ENCODE measurements around the gene IRX4.

The IRX4 gene

GRCh38 chr5:1882337-1883119, at the start of gene IRX4:
Gene IRX4 (minus strand): TSS chr5:1882925. CDS start chr5:1882647, 278 bp downstream.
- DNase-seq (ENCODE audit: low read depth in 3 of 3): no peak

GRCh38 chr5:1931604-1932231, 49.0 kb upstream of the IRX4 start:
- DNase-seq (ENCODE audit: low read depth in 3 of 3): no peak

GRCh38 chr5:1930880-1931603, 48.3 kb upstream of the IRX4 start:
- no peak for DNase-seq (ENCODE audit: low read depth in 3 of 3)

GRCh38 chr5:1930501-1930879, 47.8 kb upstream of the IRX4 start:
- no peak for DNase-seq (ENCODE audit: low read depth in 3 of 3)

- no peak for DNase-seq (ENCODE audit: low read depth in 3 of 3)
These were observed 46.6 kb upstream of the IRX4 start for GRCh38 chr5:1929108-1929991.

GRCh38 chr5:1926471-1927341, 44.0 kb upstream of the IRX4 start:
- DNase-seq (ENCODE audit: low read depth in 3 of 3): no peak

- DNase-seq (ENCODE audit: low read depth in 3 of 3): no peak
These were observed 43.3 kb upstream of the IRX4 start for GRCh38 chr5:1926071-1926440.

- no peak for DNase-seq (ENCODE audit: low read depth in 3 of 3)
These were observed 42.7 kb upstream of the IRX4 start for GRCh38 chr5:1925111-1926070.

GRCh38 chr5:1923766-1924165, 41.0 kb upstream of the IRX4 start:
- no peak for DNase-seq (ENCODE audit: low read depth in 3 of 3)

GRCh38 chr5:1923341-1923740, 40.6 kb upstream of the IRX4 start:
- DNase-seq (ENCODE audit: low read depth in 3 of 3): no peak

- DNase-seq (ENCODE audit: low read depth in 3 of 3): no peak
These were observed 39.0 kb upstream of the IRX4 start for GRCh38 chr5:1921711-1922110.

GRCh38 chr5:1919750-1920149, 37.0 kb upstream of the IRX4 start:
- DNase-seq (ENCODE audit: low read depth in 3 of 3): no peak

GRCh38 chr5:1919209-1919566, 36.5 kb upstream of the IRX4 start:
- DNase-seq (ENCODE audit: low read depth in 3 of 3): no peak

GRCh38 chr5:1918488-1919208, 35.9 kb upstream of the IRX4 start:
- DNase-seq (ENCODE audit: low read depth in 3 of 3): no peak

GRCh38 chr5:1917830-1918487, 35.2 kb upstream of the IRX4 start:
- DNase-seq (ENCODE audit: low read depth in 3 of 3): no peak

- DNase-seq (ENCODE audit: low read depth in 3 of 3): no peak
These were observed 33.6 kb upstream of the IRX4 start for GRCh38 chr5:1916041-1917001.

- no peak for DNase-seq (ENCODE audit: low read depth in 3 of 3)
These were observed 32.6 kb upstream of the IRX4 start for GRCh38 chr5:1915316-1915715.
